Activated T-cell treated with anti-CD3 and anti-CD28 coated beads for 4 hours (primary cell): Measurements from ENCODE around the gene TBC1D5.

ENCODE experiments used
- DNase-seq: peaks from one replicate; pipeline ENCODE4 v3.0.0-alpha.2; 2020

Gene TBC1D5

DNA sequence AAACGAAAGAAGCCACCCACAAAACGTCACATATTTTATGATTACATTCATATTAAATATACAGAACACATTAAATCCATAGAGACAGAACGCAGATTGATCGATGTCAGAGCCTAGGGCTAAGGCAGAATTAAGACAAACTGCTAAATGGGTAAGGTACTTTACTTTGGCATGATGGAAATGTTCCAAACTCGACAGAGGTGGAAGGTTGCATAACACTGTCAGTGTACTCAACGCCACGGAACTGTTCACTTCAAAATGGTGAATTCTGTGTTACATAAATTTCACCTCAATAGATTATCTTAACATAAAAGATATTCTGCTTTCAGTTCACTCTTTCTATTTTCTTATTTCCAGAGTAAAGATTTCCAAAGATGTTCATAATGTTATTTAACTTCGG, 158.4 kb downstream of the TBC1D5 start:
- no peak for DNase-seq

GRCh38 chr3:17583530-17583929, 158.9 kb downstream of the TBC1D5 start:
- no peak for DNase-seq

DNA sequence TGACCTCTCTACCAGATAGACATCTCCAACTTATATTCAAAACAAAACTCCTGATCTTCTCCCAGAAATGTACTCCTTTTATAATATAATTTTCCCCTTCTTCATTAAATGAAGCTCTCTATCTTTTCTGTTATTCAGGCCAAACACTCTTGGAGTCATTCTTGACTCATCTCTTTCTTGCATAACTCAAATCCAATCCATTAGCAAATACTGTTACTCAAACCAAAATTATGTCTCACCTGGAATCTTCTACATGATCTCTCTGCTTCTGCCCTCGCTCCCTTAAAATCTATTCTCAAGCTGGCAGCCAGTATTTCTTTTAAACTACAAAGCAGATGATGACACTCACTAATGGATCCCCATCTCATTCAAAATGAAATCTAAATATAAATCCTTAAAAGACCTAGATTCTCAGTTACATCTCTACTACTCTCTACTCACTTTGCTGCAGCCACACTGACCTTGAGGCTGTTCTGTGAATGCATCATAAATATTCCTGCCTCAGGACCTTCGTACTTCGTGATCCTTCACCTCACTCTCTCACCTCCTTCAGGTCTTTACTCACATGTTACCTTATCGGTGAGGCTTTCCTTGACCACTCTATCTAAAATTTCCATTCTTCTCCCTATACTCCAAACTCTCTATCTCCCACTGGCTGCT, 160.9 kb downstream of the TBC1D5 start:
- no peak for DNase-seq

- no peak for DNase-seq
These were observed 161.5 kb downstream of the TBC1D5 start for GRCh38 chr3:17580901-17581300.

DNA sequence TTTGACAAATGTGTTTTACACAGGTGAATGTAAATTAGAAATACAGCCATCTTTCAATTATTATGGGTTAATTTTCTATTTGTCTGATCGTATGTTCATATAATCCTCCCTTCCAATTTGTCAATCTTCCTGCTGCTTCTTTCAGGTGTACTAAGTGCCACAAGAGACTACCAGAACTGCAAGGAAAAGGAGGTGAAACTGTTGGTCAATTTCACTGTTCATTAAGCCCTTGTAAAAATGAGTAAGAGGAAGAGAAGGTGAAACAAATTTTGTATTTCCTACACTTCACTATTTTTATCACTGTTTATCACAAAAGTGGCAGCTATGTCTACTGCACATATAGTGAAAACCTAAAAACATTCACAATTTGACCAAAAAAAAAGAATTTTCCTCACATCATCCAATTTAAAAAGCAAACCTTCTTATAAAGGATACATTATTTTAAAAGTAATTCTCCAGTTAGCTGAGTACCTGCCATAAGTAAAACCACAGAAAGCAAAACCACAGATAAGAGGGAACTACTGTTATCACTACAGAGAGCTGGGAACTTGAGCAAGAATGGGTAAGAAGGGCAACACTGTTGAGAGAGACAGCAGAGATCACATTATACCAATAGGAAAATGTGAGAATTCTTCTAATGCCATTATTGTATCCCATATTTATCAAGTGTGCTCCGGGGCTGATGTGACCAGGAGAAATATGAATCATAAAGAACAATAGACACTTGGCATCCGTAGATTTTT, 163.0 kb downstream of the TBC1D5 start:
- no peak for DNase-seq

- DNase-seq: no peak
These were observed 164.5 kb downstream of the TBC1D5 start for GRCh38 chr3:17577796-17578520.

- DNase-seq: no peak
These were observed 169.0 kb downstream of the TBC1D5 start for GRCh38 chr3:17573396-17573795.

GRCh38 chr3:17571686-17572085, 170.7 kb downstream of the TBC1D5 start:
- no peak for DNase-seq

GRCh38 chr3:17562845-17563244, 179.6 kb downstream of the TBC1D5 start:
- no peak for DNase-seq

- no peak for DNase-seq
These were observed 183.9 kb downstream of the TBC1D5 start for GRCh38 chr3:17558565-17558964.

DNA sequence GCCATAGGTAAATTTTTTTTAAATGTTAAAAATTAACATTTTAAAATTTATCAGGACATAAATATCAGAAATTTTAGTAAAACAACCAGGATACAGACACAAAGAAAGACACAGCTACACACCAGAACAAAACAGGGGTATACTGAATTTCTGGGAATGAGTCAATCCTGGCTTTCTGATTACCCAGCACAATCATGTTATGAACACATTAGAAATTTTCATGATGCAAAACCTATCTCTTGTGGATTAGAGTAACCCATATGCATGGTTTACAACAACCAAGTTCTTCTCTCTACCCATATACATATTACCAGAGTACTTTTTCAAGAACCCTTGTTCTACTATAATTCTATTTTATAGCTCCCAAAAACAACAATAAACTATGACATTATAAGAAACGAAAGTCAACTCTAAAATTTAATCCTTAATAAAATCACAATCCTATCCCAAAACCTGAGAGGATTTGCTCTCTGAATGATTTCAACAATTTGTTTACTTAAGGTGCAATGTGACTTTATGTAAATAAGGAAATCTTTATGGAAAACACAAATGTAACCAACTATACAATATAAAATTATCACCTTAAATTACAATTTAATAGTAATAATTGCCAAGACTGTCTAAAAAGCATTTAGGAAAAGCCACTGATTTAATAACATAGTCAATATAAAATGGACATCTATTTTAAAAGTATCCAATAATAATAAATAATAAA, 184.5 kb downstream of the TBC1D5 start:
- no peak for DNase-seq

- DNase-seq: no peak
These were observed 186.9 kb downstream of the TBC1D5 start for GRCh38 chr3:17555525-17555924.

DNA sequence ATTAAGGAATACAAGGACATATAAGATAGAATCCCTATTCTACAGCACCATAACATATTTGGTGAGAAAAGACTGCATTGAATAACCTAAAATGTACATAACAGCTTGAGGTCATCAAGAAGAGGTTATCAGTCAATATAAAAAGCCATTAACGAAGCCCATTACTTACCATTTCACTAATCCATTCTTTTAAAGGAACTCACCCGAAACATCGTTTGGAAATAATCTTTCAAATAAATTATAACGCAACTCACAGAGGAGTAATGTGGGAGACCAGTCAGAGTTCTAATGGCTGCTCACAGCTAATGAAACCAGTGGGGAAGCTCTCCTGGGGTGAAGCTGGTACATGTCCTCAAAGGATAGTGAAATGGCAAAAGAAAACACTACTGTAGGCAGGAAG, 188.4 kb downstream of the TBC1D5 start:
- DNase-seq: no peak

DNA sequence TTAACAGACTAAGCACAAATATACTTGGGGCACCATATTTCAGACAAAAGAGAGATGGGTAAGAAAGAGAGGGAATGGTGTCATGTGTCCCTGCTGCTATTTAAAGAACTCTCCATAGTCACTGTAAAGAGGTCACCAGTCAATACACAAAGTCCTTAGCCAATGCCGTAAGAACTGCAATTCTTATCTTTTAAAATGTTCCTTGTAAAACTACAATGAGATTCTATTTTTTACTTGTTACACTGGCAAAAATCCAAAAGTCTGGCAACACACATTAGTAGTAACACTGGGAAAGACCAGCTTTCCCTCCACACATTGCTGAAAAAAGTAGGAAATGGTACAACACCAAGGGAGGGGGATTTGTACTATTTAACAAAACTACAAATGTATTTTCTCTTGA, 189.4 kb downstream of the TBC1D5 start:
- no peak for DNase-seq

DNA sequence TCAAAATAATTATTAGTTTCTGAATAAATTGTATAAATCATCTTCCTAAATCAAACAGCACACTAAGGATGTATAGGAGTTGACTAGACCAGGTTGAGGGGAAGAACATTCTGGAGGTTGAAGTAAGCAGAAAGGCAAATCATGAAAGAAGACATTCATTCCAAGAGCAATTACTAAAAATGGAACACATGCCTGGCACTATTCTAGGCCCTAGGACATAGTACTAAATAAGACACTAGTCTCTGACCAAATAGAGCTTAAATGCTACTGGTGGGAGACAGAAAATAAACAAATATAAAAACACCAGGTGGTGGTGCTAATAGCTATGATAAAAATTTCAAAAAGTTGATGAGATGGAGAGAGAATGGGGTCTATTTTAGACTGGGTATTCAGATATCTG, 190.1 kb downstream of the TBC1D5 start:
- DNase-seq: no peak

DNA sequence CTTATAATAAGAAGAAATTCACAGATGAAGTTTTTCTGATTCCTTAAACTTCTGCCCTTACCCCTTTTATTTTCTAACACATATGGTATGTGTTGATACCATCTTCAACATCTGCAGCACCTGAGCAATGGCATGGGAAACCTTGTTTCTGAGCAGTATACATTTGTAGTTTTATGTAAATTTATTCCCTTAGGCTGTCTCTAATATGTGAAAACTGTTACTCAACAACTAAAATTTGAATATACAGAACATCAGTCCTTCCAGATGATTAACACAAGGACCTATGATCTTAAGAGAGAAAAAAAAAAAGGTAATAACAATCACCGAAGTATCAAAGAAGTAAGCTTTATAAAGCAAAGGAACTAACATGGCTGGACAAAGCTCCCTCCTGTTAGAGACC, 190.5 kb downstream of the TBC1D5 start:
- no peak for DNase-seq

DNA sequence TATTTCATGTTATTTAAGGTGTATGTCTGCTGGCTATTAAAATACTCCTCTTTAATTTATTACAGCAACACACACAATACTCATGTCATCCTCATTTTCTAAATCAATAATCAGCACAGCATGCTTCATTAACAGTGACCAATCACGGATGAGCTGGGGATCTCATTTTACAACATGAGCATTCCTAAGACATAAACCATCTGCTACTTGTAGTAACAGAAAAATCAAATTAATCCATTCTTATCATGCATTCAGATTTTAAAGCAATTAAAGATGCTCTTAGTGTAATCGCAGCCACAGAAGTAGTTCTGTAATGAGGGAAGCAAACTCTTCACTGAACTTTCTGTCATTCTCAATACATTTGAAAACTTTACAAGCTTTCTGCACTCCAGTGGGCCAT, 191.1 kb downstream of the TBC1D5 start:
- DNase-seq: no peak

GRCh38 chr3:17550624-17551023, 191.8 kb downstream of the TBC1D5 start:
- no peak for DNase-seq

DNA sequence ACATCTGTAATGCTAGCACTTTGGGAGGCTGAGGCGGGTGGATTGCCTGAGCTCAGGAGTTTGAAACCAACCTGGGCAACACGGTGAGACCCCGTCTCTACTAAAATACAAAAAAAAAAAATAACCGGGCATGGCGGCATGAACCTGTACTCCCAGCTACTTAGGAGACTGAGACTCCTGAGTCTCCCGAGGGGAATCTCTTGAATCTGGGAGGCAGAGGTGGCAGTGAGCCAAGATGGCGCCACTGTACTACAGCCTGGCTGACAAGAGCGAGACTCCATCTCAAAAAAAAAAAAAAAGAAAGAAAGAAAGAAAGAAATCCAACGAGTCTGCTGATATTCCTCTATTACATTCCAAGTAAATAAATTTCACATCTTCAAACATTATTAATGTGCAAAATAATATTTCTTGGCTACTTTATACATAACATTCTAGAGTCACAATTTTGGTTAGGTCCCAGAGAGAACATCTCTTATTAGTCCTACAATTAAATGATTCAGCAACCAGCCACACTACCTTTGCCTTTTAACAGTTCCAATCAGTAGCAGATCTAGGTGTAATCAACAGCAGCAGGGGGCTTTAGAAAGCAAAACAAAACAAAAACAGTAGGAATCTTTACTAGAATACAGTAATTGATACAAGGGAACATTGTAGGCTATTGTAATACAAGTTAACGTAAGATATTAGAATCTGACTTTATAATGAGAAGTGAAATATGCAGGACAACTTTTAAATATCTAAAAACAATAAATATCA, 195.8 kb downstream of the TBC1D5 start:
- DNase-seq: no peak

GRCh38 chr3:17544632-17545031, 197.8 kb downstream of the TBC1D5 start:
- no peak for DNase-seq

GRCh38 chr3:17542591-17542990, 199.8 kb downstream of the TBC1D5 start:
- no peak for DNase-seq

DNA sequence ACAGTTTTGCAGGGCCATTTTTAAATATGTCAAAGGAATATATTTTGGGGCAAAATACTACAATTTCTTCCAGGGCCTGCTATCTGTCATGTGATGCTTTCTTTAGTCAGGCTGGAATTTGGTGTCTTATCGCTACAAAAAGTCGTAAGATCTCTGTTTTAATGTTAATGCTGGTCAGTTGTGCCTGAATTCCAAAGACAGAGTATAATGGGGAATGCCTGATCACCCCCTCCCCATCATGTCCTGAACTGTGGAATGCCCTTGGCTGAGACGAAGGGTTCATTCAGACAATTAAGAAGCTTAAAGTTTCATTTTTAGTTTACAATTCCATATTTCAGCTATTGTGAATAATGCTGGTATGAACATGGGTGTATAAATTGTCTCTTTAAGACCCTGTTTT, 203.0 kb downstream of the TBC1D5 start:
- DNase-seq: no peak

DNA sequence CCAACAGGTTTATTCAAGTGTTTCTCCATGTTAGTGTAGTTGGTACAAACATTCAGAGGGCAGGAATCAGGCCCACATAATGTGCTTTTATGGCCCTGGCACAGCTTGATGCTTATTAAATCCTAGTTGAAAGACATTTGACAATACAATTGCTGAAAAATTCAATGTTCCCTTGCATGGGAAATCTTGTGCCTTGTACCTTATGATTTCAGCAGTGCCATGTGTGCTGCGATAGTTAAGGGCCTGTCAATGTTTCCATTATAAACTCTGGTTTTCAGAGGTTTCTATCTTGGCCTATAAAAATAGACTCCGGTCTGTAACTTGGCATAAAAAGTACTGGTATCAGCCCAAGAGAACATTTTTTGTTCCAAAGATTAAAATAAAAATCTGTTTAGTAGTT, 207.2 kb downstream of the TBC1D5 start:
- no peak for DNase-seq
